Glomerular visceral epithelial cell (primary cell): ENCODE results near the gene CDK12.
A peak's percentile ranks its signal among the peaks of the same experiment; 100 is the strongest.
"Not testable (repeated sequence)": the region's sequence is repeated elsewhere in the genome, so short reads cannot be mapped to it uniquely, and the experiment has no call there.

ENCODE experiments used
- DNase-seq: peaks from one replicate; pipeline ENCODE4 v3.0.0-alpha.2; 2016; ENCODE audit errors: extremely low spot score

The CDK12 gene

GRCh38 chr17:39461113-39461925 lies at the start of gene CDK12:
Gene CDK12, plus strand, starts transcription at chr17:39461486. Its CDS starts 586 bp downstream, at chr17:39462072.
- DNase-seq = peak; percentile 99

GRCh38 chr17:39416141-39416540 lies 45.1 kb upstream of the CDK12 start:
- DNase-seq = no peak

GRCh38 chr17:39429600-39429999 lies 31.7 kb upstream of the CDK12 start:
- no peak for DNase-seq

- not testable (repeated sequence) for DNase-seq
Measured at GRCh38 chr17:39439868-39440267, 21.4 kb upstream of the CDK12 start.

GRCh38 chr17:39443326-39443725 lies 18.0 kb upstream of the CDK12 start:
- no peak for DNase-seq

- DNase-seq = no peak
Measured at GRCh38 chr17:39447561-39447960, 13.7 kb upstream of the CDK12 start.

GRCh38 chr17:39450051-39450450 lies 11.2 kb upstream of the CDK12 start:
- DNase-seq = no peak

- peak; percentile 98 for DNase-seq
Measured at GRCh38 chr17:39450847-39451581, 10.3 kb upstream of the CDK12 start, which contains the start of gene MED1. Gene MED1, minus strand, starts transcription at chr17:39451263. Its CDS starts 201 bp downstream, at chr17:39451062.

GRCh38 chr17:39455919-39456318 lies 5.4 kb upstream of the CDK12 start:
- DNase-seq = no peak

- DNase-seq = no peak
Measured at GRCh38 chr17:39461926-39462569, 762 bp downstream of the CDK12 start.

- DNase-seq = peak; percentile 12
Measured at GRCh38 chr17:39462631-39463375, 1.5 kb downstream of the CDK12 start.

GRCh38 chr17:39464639-39465181 lies 3.4 kb downstream of the CDK12 start:
- not testable (repeated sequence) for DNase-seq

GRCh38 chr17:39468610-39469009 lies 7.3 kb downstream of the CDK12 start:
- DNase-seq = not testable (repeated sequence)

GRCh38 chr17:39473310-39473709 lies 12.0 kb downstream of the CDK12 start:
- DNase-seq = no peak

GRCh38 chr17:39479631-39480030 lies 18.3 kb downstream of the CDK12 start:
- DNase-seq = not testable (repeated sequence)

GRCh38 chr17:39483506-39483905 lies 22.2 kb downstream of the CDK12 start:
- DNase-seq = no peak

- DNase-seq = no peak
Measured at GRCh38 chr17:39484178-39484577, 22.9 kb downstream of the CDK12 start.

GRCh38 chr17:39485555-39485954 lies 24.3 kb downstream of the CDK12 start:
- DNase-seq = peak; percentile 87

GRCh38 chr17:39486242-39486641 lies 25.0 kb downstream of the CDK12 start:
- DNase-seq = no peak

- DNase-seq = not testable (repeated sequence)
Measured at GRCh38 chr17:39487490-39487889, 26.2 kb downstream of the CDK12 start.

- peak; percentile 6 for DNase-seq
Measured at GRCh38 chr17:39487946-39488345, 26.7 kb downstream of the CDK12 start.
